ENCODE results near the gene IMMP2L. TPM values are rescaled to one million over a fixed set of nuclear protein-coding genes. Genes with fewer than 3 reads are reported as not detected.

Gene IMMP2L
- total RNA-seq, 1 experiment from 2014 or later: 8.8 TPM

GRCh38 chr7:111424768-111425167, 137.5 kb downstream of the IMMP2L start:
- no peaks in the 10 kb centered on the region for H3K27me3 ChIP-seq (ENCODE audit: control insufficient read depth, insufficient read depth, low read length)
- no peak overlapping the region for H3K4me3 ChIP-seq (ENCODE audit: low read depth in 2 of 2, low read length in 2 of 2)
- DNase-seq (ENCODE audit: low read depth, low spot score) (peak; percentile 18), ATAC-seq (no peak)
- ChIA-PET CTCF (no interaction called here), POLR2A (no interaction called here)
- in situ Hi-C loops (cut with HindIII; ENCODE audit: low pct_unique_long_range_greater_than_20kb, low sequenced_read_pairs): no loop called here
- no peaks in the 10 kb centered on the region for H3K36me3 ChIP-seq (ENCODE audit: control insufficient read depth, insufficient read depth, low read length)
- intact Hi-C loops (cut with micrococcal nuclease; ENCODE audit: unreplicated experiment): no loop called here
- H3K9me3 ChIP-seq (ENCODE audit: control insufficient read depth, insufficient read depth, low read depth, low read length): no peaks in the 10 kb centered on the region
- H3K4me1 ChIP-seq (ENCODE audit: control insufficient read depth, insufficient read depth, low read length): no peaks in the 10 kb centered on the region
- no peak for TF ChIP-seq REST (IDR thresholded peaks at IDR 0.05; ENCODE audit: insufficient read depth in 1 of 2, low read depth in 2 of 2, low read length in 1 of 2)
- no peak overlapping the region for H3K27ac ChIP-seq (ENCODE audit: low read length)
- BruUV-seq (replicated peaks): no TSS peak

DNA sequence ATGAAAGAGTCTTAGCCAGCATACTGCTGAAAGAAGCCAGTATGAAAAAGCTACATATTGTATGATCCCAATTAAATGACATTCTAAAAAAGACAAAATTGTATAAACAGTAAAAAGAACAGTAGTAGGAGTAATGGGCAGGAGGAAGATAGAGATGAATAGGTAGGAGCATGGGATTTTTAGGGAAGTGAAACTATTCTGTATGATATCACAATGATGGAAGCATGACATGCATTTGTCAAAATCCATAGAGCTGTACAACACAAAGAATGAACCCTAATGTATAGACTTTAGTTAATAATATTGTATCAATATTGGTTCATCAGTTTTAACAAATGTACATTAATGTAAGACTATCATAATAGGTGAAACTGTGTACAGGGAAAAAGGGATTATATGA, 147.9 kb downstream of the IMMP2L start:
- BruUV-seq (replicated peaks): no TSS peak
- CTCF ChIA-PET: no interaction called here

More for the DNA sequence above, 147.9 kb downstream of the IMMP2L start:
- no peak for TF ChIP-seq POLR2AphosphoS5 (IDR thresholded peaks at IDR 0.05; ENCODE audit: low read depth, low read length)
- TF ChIP-seq CTCF (IDR thresholded peaks at IDR 0.05): no peak
- TF ChIP-seq SIN3A (IDR thresholded peaks at IDR 0.05; ENCODE audit: borderline replicate concordance, insufficient read depth, low read depth, low read length): no peak
- TF ChIP-seq REST (IDR thresholded peaks at IDR 0.05; ENCODE audit: insufficient read depth in 1 of 2, low read depth in 2 of 2, low read length in 1 of 2): no peak
- no peak for TF ChIP-seq TCF7L2 (IDR thresholded peaks at IDR 0.05; ENCODE audit: low read depth, low read length)
- Histone ChIP-seq H3K4me3 (ENCODE audit: low read depth in 2 of 2, low read length in 2 of 2) (no peak overlapping the region), H3K9me3 (ENCODE audit: control insufficient read depth, insufficient read depth, low read depth, low read length) (no peaks in the 10 kb centered on the region), H3K27ac (ENCODE audit: low read length) (no peak overlapping the region), H3K27me3 (ENCODE audit: control insufficient read depth, insufficient read depth, low read length) (no peaks in the 10 kb centered on the region), H3K4me1 (ENCODE audit: control insufficient read depth, insufficient read depth, low read length) (no peaks in the 10 kb centered on the region), H3K36me3 (ENCODE audit: control insufficient read depth, insufficient read depth, low read length) (no peaks in the 10 kb centered on the region)
- intact Hi-C loops (cut with micrococcal nuclease; ENCODE audit: unreplicated experiment) (no loop called here), in situ Hi-C loops (cut with HindIII; ENCODE audit: low pct_unique_long_range_greater_than_20kb, low sequenced_read_pairs) (no loop called here)
- POLR2A ChIA-PET: no interaction called here
- DNase-seq (ENCODE audit: low read depth, low spot score): no peak
- ATAC-seq: no peak
